CD4-positive, CD25-positive, alpha-beta regulatory T cell (primary cell): ENCODE results near the gene NCKAP5. TPM values are rescaled to one million over a fixed set of nuclear protein-coding genes. Genes with fewer than 3 reads are reported as not detected.

ENCODE experiments used
- ATAC-seq, 2 donors: fragments of 150-1000 bp; cut with Tn5 transposase; one replicate each; pipeline ENCODE4 v1.10.0; 2021; ENCODE audit warnings: low read depth in 2 of 2, moderate number of reproducible peaks in 2 of 2, moderate library complexity in 1 of 2
- DNase-seq, 3 donors: peaks; one replicate each; pipeline versions ENCODE4 v3.0.0 to v3.0.0-alpha.2; 2012 to 2022; ENCODE audit warnings: mixed read lengths in 1 of 3
- H3K27ac ChIP-seq: one replicate; pipeline ENCODE4 v1.7.0; 2013; ENCODE audit warnings: mild to moderate bottlenecking, low read length; ENCODE audit not compliant: insufficient read depth, poor library complexity, severe bottlenecking
- H3K27me3 ChIP-seq: one replicate; pipeline ENCODE4 v1.7.0; 2013; ENCODE audit warnings: low read length; ENCODE audit not compliant: control insufficient read depth, insufficient read depth
- H3K36me3 ChIP-seq: one replicate; pipeline ENCODE4 v1.7.0; 2013; ENCODE audit warnings: mild to moderate bottlenecking, low read length, moderate library complexity; ENCODE audit not compliant: control insufficient read depth, insufficient read depth
- H3K4me1 ChIP-seq: 2 replicates; pipeline ENCODE4 v1.7.0; 2013; ENCODE audit warnings: mild to moderate bottlenecking, low read length; ENCODE audit not compliant: insufficient read depth, control insufficient read depth, poor library complexity, severe bottlenecking
- H3K4me3 ChIP-seq: one replicate; pipeline ENCODE4 v1.7.0; 2013; ENCODE audit warnings: low read depth, mild to moderate bottlenecking, low read length, moderate library complexity
- H3K9me3 ChIP-seq, 2 experiments: 1 replicate in 1 of 2; 2 replicates in 1 of 2; pipeline ENCODE4 v1.7.0; 2013; ENCODE audit warnings: low read length in 2 of 2, mild to moderate bottlenecking in 1 of 2, moderate library complexity in 1 of 2; ENCODE audit not compliant: control insufficient read depth in 2 of 2
- H3K27ac Mint-ChIP-seq, 3 donors: one replicate each; pipeline ENCODE4 v1.8.0; 2020 to 2022; ENCODE audit warnings: mild to moderate bottlenecking in 3 of 3, mixed read lengths in 3 of 3, moderate library complexity in 2 of 3
- H3K27me3 Mint-ChIP-seq: one replicate; pipeline ENCODE4 v1.8.0; 2022; ENCODE audit warnings: mild to moderate bottlenecking, mixed read lengths
- H3K36me3 Mint-ChIP-seq: one replicate; pipeline ENCODE4 v1.8.0; 2020; ENCODE audit warnings: mixed read lengths
- H3K4me1 Mint-ChIP-seq, 4 donors: one replicate each; pipeline ENCODE4 v1.8.0; 2020 to 2022; ENCODE audit warnings: mixed read lengths in 4 of 4, mild to moderate bottlenecking in 1 of 4
- H3K4me3 Mint-ChIP-seq, 4 donors: one replicate each; pipeline ENCODE4 v1.8.0; 2020 to 2022; ENCODE audit warnings: mild to moderate bottlenecking in 4 of 4, mixed read lengths in 4 of 4, moderate library complexity in 3 of 4
- H3K9me3 Mint-ChIP-seq, 7 donors: one replicate each; pipeline ENCODE4 v1.8.0; 2020 to 2022; ENCODE audit warnings: mixed read lengths in 7 of 7, mild to moderate bottlenecking in 3 of 7, moderate library complexity in 2 of 7
- polyA plus RNA-seq, 4 donors: library from polyadenylated mRNA; unstranded; fragments of 300-500 nt; fragmentation: Illumina TruSeq; gene quantifications; one replicate each; pipeline ENCODE4 v1.2.3, GENCODE V29; 2021
- total RNA-seq: library from RNA; stranded (reverse); gene quantifications from one replicate; pipeline ENCODE4 v1.2.3, GENCODE V29; 2022

Gene NCKAP5
- total and polyA plus RNA-seq, 5 donors from 2014 or later, result not detected

- Histone ChIP-seq H3K4me1 (no peaks in the 10 kb centered on the region), H3K9me3 (no peaks in the 10 kb centered on the region), H3K36me3 (no peaks in the 10 kb centered on the region), H3K27ac (no peak overlapping the region), H3K27me3 (no peaks in the 10 kb centered on the region), H3K4me3 (no peak overlapping the region)
- H3K4me1 Mint-ChIP-seq, result no peaks in the 10 kb centered on the region
- ATAC-seq, result no peak
- no peak for DNase-seq
- H3K4me3 Mint-ChIP-seq, result no peak overlapping the region
- H3K27me3 Mint-ChIP-seq, result no peaks in the 10 kb centered on the region
- H3K36me3 Mint-ChIP-seq, result no peaks in the 10 kb centered on the region
- peaks cover 0 to 4% (median 3%) of the 10 kb centered on the region in 7 donors for H3K9me3 Mint-ChIP-seq
- H3K27ac Mint-ChIP-seq, result no peak overlapping the region
Observed at GRCh38 chr2:133124446-133124845, 443.8 kb downstream of the NCKAP5 start.

- Mint-ChIP-seq H3K36me3 (no peaks in the 10 kb centered on the region), H3K27me3 (no peaks in the 10 kb centered on the region), H3K4me1 (no peaks in the 10 kb centered on the region), H3K4me3 (no peak overlapping the region), H3K9me3 (peaks cover 0 to 4% (median 3%) of the 10 kb centered on the region in 7 donors), H3K27ac (no peak overlapping the region)
- ATAC-seq, result no peak
- Histone ChIP-seq H3K9me3 (no peaks in the 10 kb centered on the region), H3K27ac (no peak overlapping the region), H3K36me3 (no peaks in the 10 kb centered on the region), H3K4me3 (no peak overlapping the region), H3K4me1 (no peaks in the 10 kb centered on the region), H3K27me3 (no peaks in the 10 kb centered on the region)
- DNase-seq, result no peak
Observed at GRCh38 chr2:133123904-133124303, 444.4 kb downstream of the NCKAP5 start.

- Histone ChIP-seq H3K27me3 (no peaks in the 10 kb centered on the region), H3K4me3 (no peak overlapping the region), H3K27ac (no peak overlapping the region), H3K36me3 (no peaks in the 10 kb centered on the region), H3K4me1 (no peaks in the 10 kb centered on the region), H3K9me3 (no peaks in the 10 kb centered on the region)
- H3K4me1 Mint-ChIP-seq, result no peaks in the 10 kb centered on the region
- H3K27me3 Mint-ChIP-seq, result no peaks in the 10 kb centered on the region
- no peak for ATAC-seq
- no peak overlapping the region for H3K4me3 Mint-ChIP-seq
- no peak for DNase-seq
- H3K9me3 Mint-ChIP-seq, result peaks cover 0 to 4% (median 3%) of the 10 kb centered on the region in 7 donors
- no peak overlapping the region for H3K27ac Mint-ChIP-seq
- H3K36me3 Mint-ChIP-seq, result no peaks in the 10 kb centered on the region
Observed at GRCh38 chr2:133123393-133123792, 444.9 kb downstream of the NCKAP5 start.

- DNase-seq (no peak), ATAC-seq (no peak)
- H3K4me1 ChIP-seq, result no peaks in the 10 kb centered on the region
- Mint-ChIP-seq H3K27me3 (no peaks in the 10 kb centered on the region), H3K9me3 (peaks cover 0 to 4% (median under 1%) of the 10 kb centered on the region in 7 donors), H3K27ac (no peak overlapping the region), H3K4me3 (no peak overlapping the region), H3K36me3 (no peaks in the 10 kb centered on the region), H3K4me1 (no peaks in the 10 kb centered on the region)
- H3K4me3 ChIP-seq, result no peak overlapping the region
- no peaks in the 10 kb centered on the region for H3K36me3 ChIP-seq
- H3K9me3 ChIP-seq, result no peaks in the 10 kb centered on the region
- no peak overlapping the region for H3K27ac ChIP-seq
- H3K27me3 ChIP-seq, result no peaks in the 10 kb centered on the region
Observed at GRCh38 chr2:133122529-133122928, 445.7 kb downstream of the NCKAP5 start.

- Mint-ChIP-seq H3K27ac (no peak overlapping the region), H3K27me3 (no peaks in the 10 kb centered on the region), H3K4me3 (no peak overlapping the region), H3K36me3 (no peaks in the 10 kb centered on the region), H3K9me3 (peaks cover 0 to 3% (median 0%) of the 10 kb centered on the region in 7 donors), H3K4me1 (no peaks in the 10 kb centered on the region)
- no peaks in the 10 kb centered on the region for H3K36me3 ChIP-seq
- H3K4me3 ChIP-seq, result no peak overlapping the region
- no peaks in the 10 kb centered on the region for H3K4me1 ChIP-seq
- no peaks in the 10 kb centered on the region for H3K9me3 ChIP-seq
- no peaks in the 10 kb centered on the region for H3K27me3 ChIP-seq
- DNase-seq (no peak), ATAC-seq (no peak)
- H3K27ac ChIP-seq, result no peak overlapping the region
Observed at GRCh38 chr2:133120310-133120709, 448.0 kb downstream of the NCKAP5 start.

GRCh38 chr2:133110201-133110600 is 458.1 kb downstream of the NCKAP5 start:
- Histone ChIP-seq H3K36me3 (no peaks in the 10 kb centered on the region), H3K4me3 (no peak overlapping the region), H3K27ac (no peak overlapping the region), H3K27me3 (no peaks in the 10 kb centered on the region), H3K9me3 (peaks cover 0 to 2% of the 10 kb centered on the region in 2 experiments), H3K4me1 (no peaks in the 10 kb centered on the region)
- Mint-ChIP-seq H3K27me3 (no peaks in the 10 kb centered on the region), H3K4me1 (no peaks in the 10 kb centered on the region), H3K27ac (no peak overlapping the region), H3K9me3 (peaks cover 0 to 10% (median 2%) of the 10 kb centered on the region in 7 donors), H3K4me3 (no peak overlapping the region), H3K36me3 (no peaks in the 10 kb centered on the region)
- no peak for DNase-seq
- ATAC-seq, result no peak

- H3K27me3 ChIP-seq, result no peaks in the 10 kb centered on the region
- no peaks in the 10 kb centered on the region for H3K36me3 Mint-ChIP-seq
- peaks cover 0 to 11% (median 2%) of the 10 kb centered on the region in 7 donors for H3K9me3 Mint-ChIP-seq
- no peaks in the 10 kb centered on the region for H3K27me3 Mint-ChIP-seq
- H3K27ac Mint-ChIP-seq, result no peak overlapping the region
- H3K4me3 Mint-ChIP-seq, result no peak overlapping the region
- ATAC-seq (no peak), DNase-seq (no peak)
- H3K4me1 Mint-ChIP-seq, result no peaks in the 10 kb centered on the region
- no peaks in the 10 kb centered on the region for H3K36me3 ChIP-seq
- H3K9me3 ChIP-seq, result peaks cover 0 to 2% of the 10 kb centered on the region in 2 experiments
- no peak overlapping the region for H3K4me3 ChIP-seq
- H3K4me1 ChIP-seq, result no peaks in the 10 kb centered on the region
- H3K27ac ChIP-seq, result no peak overlapping the region
Observed at GRCh38 chr2:133109772-133110171, 458.5 kb downstream of the NCKAP5 start.

- Mint-ChIP-seq H3K27ac (no peak overlapping the region), H3K4me3 (no peak overlapping the region), H3K9me3 (peaks cover 0 to 10% (median 3%) of the 10 kb centered on the region in 7 donors), H3K36me3 (no peaks in the 10 kb centered on the region), H3K27me3 (no peaks in the 10 kb centered on the region), H3K4me1 (no peaks in the 10 kb centered on the region)
- ATAC-seq (no peak), DNase-seq (no peak)
- no peaks in the 10 kb centered on the region for H3K36me3 ChIP-seq
- H3K9me3 ChIP-seq, result peaks cover 0 to 2% of the 10 kb centered on the region in 2 experiments
- no peaks in the 10 kb centered on the region for H3K27me3 ChIP-seq
- no peak overlapping the region for H3K27ac ChIP-seq
- H3K4me3 ChIP-seq, result no peak overlapping the region
- H3K4me1 ChIP-seq, result no peaks in the 10 kb centered on the region
Observed at GRCh38 chr2:133107058-133107815, 461.0 kb downstream of the NCKAP5 start.
